GM12878 (cell line): ENCODE data around the gene EXOC3L4.

Experiments
- CHD2 ChIP-seq: IDR thresholded peaks from 2 replicates; pipeline ENCODE4 v1.6.1; 2011; ENCODE audit warnings: low read depth, low read length, improper control_type of control experiment, borderline replicate concordance
- CTCF ChIP-seq, 3 experiments: IDR thresholded peaks in 2 of 3; conservative IDR thresholded peaks in 1 of 3; 2 replicates each; pipeline ENCODE4 v1.5.1; 2011; ENCODE audit warnings: low read depth in 3 of 3, low read length in 3 of 3, mild to moderate bottlenecking in 3 of 3, control low read depth in 2 of 3, moderate library complexity in 2 of 3, inconsistent platforms in 1 of 3, mixed read lengths in 1 of 3; ENCODE audit not compliant: control insufficient read depth in 2 of 3, insufficient read depth in 1 of 3; ENCODE audit errors: extremely low read depth in 1 of 3
- JUND ChIP-seq: IDR thresholded peaks from 2 replicates; pipeline ENCODE4 v1.6.1; 2012; ENCODE audit warnings: low read depth, mild to moderate bottlenecking, low read length, improper control_type of control experiment, moderate library complexity
- NFYB ChIP-seq: IDR thresholded peaks from 2 replicates; pipeline ENCODE4 v1.6.1; 2011; ENCODE audit warnings: low read depth, mild to moderate bottlenecking, low read length, improper control_type of control experiment, moderate library complexity; ENCODE audit not compliant: insufficient read depth
- POLR2AphosphoS5 ChIP-seq: IDR thresholded peaks from 2 replicates; pipeline ENCODE4 v1.6.1; 2011; ENCODE audit warnings: mild to moderate bottlenecking, low read length, inconsistent platforms
- RB1 ChIP-seq: fragments of 450-650 bp; formaldehyde crosslinking; IDR thresholded peaks from 2 replicates; pipeline ENCODE4 v1.6.1; 2017; ENCODE audit warnings: mild to moderate bottlenecking, borderline replicate concordance
- RELA ChIP-seq: fragments of 450-650 bp; IDR thresholded peaks from 2 replicates; pipeline ENCODE4 v1.8.0; 2014; ENCODE audit warnings: borderline replicate concordance; ENCODE audit not compliant: partially characterized antibody
- SRF ChIP-seq, 2 experiments: IDR thresholded peaks; 2 replicates each; pipeline ENCODE4 v1.6.1; 2011; ENCODE audit warnings: low read depth in 2 of 2, low read length in 2 of 2, mild to moderate bottlenecking in 1 of 2, moderate library complexity in 1 of 2
- ZNF24 ChIP-seq: fragments of 450-650 bp; IDR thresholded peaks from 2 replicates; pipeline ENCODE4 v1.6.1; 2017; ENCODE audit warnings: antibody characterized with exemption, mild to moderate bottlenecking

- TF ChIP-seq CTCF (IDR thresholded peaks at IDR 0.05 in 2 of 3, conservative IDR thresholded peaks at IDR 0.05 in 1 of 3; ENCODE audit: control insufficient read depth in 2 of 3, extremely low read depth in 1 of 3, insufficient read depth in 1 of 3, low read depth in 3 of 3, low read length in 3 of 3) (no peak), RB1 (no peak), SRF (IDR thresholded peaks at IDR 0.05; ENCODE audit: low read depth in 2 of 2, low read length in 2 of 2) (no peak), RELA (no peak), CHD2 (no peak), JUND (no peak), ZNF24 (no peak), POLR2AphosphoS5 (peak; percentile 41; the same call in 1 of the 2 replicates), NFYB (no peak)
These were observed 28.6 kb downstream of the EXOC3L4 start, which contains the start of gene TNFAIP2 for GRCh38 chr14:103122947-103123633.
